GM18502 (cell line): ENCODE measurements around the gene TMEM212.
"Not testable (repeated sequence)": the region's sequence is repeated elsewhere in the genome, so short reads cannot be mapped to it uniquely, and the experiment has no call there.

Source experiments
- ATAC-seq: cut with Tn5 transposase; IDR thresholded peaks from one replicate; pipeline ENCODE4 v1.9.1; 2021; ENCODE audit warnings: mild to moderate bottlenecking; ENCODE audit not compliant: unreplicated experiment, poor library complexity

The TMEM212 gene

DNA sequence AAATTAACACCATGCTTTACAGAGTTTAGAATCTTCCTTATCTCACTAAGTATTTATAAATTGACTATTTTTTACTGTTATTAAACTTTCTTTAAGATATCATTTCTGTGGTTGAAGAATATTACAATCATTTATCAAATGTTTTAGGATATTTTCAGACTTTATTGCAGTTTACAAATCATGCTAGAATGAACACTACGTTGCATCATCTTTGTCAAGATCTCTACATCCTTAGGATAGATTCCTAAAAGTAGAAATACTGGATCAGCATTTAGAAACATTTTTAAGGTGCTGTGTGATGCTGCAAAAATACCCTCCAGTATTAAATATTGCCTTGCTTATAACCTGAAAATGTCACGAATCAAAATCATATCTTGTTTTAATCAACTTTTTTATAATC lies 30.3 kb upstream of the TMEM212 start:
- ATAC-seq = no peak

DNA sequence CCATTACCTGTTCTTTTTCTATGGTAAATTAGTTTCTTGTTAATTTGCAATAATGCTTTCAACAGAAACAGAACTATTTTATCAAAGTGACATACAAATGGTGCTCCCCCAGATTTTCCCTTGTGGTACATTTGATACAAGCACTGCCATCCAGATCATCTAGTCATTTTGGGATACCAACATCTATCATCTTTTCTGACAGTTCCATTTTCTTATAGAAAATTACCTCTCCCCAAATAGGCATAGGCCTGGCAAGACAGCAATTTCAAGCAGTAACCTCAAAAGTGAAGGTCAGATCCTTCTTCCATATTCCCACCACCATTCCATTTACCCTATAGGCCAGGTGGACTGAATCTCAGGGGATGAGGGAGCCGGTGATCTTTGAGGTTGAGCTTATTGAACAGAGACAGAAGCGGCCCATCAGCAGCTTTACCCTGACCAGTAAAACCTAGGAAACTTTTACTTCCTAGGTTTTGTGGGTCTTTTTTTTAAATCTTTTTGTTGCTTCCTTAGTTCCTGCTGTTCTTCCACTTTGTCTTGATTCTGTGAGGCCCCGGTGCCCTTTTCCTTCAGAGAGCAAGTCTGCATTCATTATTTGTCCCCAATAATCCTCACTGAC lies 29.8 kb upstream of the TMEM212 start:
- no peak for ATAC-seq

DNA sequence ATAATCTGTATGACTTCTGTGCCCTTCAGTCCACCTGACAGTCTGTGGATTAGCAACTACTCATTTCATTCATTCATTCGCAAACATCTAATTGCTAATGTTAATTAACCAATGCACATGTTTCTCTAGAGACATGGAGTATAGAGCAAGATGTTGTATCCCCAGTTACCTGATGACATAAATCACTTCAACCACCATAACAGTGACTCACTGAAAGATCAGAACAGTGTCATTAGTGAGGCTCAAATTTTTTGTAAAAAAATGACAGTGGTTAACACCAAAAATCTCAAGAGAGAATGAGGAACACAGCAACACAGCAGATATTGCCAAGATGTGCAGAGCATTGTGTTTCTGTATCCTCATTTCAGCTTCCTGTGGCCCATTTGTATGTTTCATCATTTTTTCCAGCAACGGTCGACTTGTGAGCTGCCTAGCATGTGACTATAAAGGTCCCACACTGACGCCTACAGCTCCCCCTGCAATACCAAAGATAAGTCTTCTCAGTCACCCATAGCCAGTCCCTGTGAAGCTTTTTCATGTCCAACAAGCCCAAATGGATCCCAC lies 29.2 kb upstream of the TMEM212 start:
- ATAC-seq = no peak

DNA sequence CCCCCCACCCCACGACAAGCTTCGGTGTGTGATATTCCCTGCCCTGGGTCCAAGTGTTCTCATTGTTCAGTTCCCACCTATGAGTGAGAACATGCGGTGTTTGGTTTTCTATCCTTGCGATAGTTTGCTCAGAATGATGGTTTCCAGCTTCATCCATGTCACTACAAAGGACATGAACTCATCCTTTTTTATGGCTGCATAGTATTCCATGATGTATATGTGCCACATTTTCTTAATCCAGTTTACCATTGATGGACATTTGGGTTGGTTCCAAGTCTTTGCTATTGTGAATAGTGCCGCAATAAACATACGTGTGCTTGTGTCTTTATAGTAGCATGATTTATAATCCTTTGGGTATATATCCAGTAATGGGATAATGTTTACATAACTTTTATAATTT lies 28.5 kb upstream of the TMEM212 start:
- ATAC-seq = not testable (repeated sequence)

DNA sequence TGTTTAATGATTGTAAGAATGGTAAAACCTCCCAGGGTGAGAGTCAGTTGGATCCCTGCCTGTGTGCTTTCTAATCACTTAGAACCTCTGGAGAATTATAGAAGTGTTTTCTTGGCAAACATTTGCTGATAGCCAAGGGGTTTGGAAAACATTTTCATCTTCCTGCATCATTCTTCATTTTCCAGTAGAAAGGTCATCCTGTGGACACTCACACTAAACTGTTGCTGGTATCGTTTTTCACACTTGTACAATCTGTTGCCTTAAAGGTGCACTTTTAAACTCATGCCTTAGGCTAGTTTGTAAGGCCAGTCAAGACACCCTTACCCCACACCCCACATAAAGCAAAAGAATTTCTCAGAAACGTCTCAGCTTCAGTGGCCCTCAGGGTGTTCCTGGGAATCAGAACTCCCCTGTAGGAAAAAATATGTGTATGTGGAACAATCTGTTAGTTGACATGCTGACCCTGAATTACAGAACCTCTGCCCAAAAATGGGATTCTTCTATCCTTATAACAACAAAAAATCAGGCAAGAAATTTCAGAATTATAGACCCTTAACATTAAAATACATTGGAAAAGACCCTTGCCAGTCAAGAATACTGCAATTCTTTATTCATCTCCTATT lies 27.1 kb upstream of the TMEM212 start:
- ATAC-seq = no peak

DNA sequence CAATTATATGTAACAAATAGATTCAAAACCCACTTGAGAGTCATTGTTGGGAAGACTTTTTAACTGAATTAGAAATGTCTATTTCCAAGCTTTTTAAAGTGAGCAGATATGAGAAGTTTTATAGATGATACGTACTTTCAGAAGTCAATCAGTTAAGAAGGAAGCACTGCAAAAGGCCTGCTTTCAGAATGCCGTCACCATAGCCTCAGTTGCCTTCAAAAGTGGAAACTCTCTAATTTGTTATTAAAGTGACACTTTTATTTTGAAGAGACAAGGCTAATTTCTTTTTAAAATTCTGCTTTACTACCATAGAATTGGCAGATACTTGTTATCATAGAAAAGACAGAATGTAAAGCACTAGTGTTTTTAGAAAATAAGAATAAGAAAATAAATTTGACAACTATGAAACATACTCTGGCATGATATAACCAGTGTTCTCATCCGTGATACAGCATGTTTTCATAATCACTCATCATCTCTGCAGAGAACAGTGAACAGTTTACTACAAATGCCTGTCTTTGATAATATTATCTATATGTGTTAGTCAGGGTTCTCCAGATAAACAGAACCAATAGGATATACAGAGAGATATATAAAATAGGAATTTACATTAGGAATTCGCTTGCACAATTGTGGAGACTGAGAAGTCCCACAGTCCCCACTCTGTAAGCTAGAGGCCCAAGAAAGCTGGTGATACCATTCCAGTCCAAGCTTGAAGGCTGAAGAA lies 25.9 kb upstream of the TMEM212 start:
- no peak for ATAC-seq

DNA sequence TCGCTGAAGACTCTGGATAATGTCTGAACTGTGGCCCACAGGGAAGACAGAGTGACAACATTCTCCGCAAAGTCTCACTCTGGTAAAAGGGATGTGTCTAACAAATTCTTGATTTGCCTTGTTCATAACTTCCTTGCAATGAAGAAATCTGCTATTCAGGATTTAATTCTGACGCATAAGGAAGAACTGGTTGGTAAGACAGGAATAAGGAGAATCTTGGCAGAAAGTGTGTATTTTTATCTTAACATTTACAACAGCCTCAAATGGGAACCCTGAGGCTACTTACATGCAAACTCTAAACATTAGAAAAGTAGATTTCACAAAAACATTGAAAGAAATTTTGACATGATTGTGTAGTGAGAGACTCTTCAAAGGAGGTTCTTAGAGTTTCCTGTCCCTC lies 22.1 kb upstream of the TMEM212 start:
- ATAC-seq = no peak

DNA sequence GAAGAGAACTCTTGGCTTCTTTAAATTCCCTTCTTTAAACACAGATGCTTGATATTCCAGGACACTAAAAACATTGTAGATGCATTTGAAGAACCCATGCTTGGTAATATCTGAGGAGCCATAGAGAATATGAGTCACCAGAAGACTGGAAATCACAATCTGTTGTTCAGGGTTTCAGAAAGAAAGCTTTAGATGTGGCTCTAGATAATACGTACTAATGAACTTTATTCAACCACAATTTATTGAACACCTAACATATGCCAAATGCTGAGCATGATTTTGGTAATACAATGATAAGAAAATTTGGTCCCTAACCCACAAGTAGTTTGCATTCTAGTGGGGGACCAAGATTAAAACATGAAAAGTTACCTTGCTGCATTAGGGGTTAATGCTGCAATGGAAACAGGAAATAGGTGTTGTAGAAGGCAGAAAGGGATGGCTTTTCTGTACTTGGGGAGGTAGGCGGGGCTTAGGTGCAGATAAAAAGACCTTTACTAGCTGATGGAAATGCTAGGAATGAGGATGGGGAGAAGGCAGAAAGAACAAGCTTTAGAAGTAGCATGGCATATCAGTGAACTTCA lies 21.3 kb upstream of the TMEM212 start:
- ATAC-seq = no peak

DNA sequence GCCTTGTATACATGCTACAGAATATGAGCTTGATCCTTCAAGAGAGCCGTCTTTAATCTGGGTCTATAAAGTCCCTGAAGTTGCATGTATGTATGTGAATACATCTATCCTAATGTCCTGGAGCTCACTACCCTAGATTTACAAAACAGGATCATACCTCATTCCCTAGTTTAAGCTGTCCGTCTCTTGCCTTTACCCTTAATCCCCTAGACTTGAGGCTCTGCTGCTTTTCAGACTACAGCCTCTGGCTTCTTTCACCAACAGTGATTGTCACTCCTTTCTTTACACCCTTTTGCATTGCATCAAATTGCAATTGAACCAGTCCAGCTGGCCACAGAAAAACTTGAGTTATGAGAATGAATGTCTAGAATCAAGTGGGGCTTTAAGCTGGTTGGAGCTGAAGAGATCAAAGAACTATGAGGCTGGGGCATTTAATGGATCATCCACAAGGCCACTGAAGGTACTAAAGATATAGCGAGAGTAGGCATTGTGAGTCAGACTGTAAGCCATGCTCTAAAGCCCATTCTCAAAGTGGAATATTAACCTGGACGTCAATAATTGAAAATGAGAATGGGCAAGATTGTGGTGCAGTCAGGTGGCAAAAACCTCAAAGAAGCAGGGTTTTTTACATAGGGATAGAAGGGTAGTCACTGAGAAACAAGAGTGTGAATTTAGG lies 20.6 kb upstream of the TMEM212 start:
- ATAC-seq = no peak

DNA sequence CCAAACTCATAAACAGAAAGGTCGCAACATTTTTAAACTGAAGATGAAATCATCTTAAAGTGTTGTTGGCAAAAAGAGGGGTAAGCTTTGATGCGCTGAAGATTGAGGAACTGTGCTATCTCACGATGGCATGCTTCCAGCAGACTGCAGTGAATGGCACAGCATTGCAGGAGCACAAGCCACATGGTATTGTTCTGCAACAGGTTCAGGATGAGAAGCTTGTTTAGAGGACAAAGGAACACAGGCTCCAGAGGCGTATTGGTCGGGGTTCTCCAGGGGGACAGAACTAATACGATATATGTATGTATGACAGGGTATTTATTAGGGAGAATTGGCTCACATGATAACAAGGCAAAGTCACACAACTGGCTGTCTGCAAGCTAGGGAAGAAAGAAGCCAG lies 19.0 kb upstream of the TMEM212 start:
- no peak for ATAC-seq

DNA sequence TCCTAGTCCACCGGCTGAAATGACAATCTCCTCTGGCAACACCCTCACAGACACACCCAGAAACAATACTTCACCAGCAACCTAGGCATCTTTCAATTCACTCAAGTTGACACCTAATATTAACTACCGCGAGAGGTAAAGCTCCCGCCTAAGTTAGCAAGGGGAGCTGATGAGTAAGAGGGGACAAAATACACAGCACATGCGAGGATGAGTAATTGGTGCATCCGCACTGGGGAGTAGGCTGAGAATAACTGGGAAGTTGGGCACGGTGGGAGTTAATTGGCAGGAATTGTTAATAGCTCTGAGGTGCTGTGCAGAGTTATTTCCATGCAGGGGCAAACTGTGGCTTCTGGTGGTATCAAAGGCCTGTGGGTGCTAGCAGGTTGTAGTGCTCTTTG lies 18.3 kb upstream of the TMEM212 start:
- ATAC-seq = no peak

DNA sequence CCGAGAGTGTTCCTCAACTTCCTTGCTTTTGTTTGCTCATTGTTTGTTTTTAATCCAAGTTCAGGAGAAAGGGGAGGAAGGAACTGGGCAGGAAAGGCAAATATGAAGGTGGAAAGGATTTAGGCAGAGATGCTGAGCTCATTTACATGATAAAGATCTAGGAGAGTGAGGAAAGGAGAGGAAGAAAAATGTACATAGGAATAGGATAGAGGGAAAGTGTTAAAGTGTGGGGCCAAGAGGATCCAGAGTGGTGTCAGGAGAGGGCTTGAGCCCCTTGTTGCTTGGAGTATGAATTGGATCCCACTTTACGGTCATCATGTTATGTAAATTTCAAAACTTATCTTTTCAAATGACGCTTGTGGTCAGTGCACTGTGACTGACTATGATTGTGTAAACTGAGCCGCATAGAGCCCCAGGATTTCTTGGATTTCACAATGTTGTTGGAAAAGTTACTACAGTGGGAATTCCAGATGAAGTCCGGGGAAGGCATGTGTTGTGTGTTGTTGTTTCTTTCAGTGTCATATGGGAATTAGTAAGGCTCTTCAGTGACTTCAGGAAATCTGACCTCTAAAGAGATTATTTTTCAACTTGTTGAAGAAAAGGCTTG lies 17.8 kb upstream of the TMEM212 start:
- ATAC-seq = no peak

DNA sequence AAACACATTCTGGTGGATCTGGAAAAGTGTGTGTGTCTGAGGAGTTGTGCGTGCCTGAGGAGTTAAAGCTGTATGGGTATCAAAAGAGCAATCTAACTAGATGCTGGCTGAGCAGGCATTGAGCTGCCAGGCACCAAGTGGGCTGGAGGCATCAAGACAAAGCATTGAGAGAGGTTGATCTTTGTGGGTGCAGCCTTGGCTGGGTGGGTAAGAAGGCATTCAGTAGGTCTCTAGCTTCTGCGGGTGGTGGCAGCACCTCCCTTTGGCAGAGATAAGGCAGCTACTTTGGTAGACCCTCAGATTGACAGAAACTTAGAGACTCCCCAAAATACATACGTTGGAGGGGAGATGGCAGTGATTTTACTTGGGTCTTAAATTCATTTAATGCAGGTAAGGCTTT lies 15.8 kb upstream of the TMEM212 start:
- ATAC-seq = no peak

DNA sequence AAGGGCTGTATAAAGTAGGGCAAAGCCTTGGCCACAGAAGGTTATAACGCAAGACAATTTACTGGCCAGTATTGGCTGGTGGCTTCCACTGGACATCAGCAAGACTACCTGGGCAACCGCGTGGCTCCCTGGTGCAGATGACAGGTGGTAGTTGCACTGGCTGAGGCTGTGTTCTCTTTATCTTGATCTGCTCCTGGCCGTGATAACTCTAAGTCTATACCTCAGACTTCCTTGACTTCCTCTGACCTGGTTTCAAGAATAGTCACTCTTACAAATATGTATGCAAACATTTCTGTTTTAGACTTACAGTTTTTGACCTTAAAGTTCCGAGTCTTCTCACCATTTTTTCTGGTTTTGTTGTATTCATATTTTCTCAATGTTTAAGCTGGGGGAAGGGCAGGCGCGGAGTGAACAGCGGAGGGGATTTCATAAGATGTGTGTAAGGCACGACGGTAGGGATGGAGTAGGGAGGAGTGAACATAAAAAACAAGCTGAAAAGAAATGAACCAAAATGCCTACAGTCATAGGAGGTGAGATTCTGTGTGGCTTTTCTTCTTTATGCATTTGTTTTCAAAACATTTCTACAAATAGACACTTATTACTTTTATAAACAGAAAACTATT lies 15.2 kb upstream of the TMEM212 start:
- no peak for ATAC-seq

DNA sequence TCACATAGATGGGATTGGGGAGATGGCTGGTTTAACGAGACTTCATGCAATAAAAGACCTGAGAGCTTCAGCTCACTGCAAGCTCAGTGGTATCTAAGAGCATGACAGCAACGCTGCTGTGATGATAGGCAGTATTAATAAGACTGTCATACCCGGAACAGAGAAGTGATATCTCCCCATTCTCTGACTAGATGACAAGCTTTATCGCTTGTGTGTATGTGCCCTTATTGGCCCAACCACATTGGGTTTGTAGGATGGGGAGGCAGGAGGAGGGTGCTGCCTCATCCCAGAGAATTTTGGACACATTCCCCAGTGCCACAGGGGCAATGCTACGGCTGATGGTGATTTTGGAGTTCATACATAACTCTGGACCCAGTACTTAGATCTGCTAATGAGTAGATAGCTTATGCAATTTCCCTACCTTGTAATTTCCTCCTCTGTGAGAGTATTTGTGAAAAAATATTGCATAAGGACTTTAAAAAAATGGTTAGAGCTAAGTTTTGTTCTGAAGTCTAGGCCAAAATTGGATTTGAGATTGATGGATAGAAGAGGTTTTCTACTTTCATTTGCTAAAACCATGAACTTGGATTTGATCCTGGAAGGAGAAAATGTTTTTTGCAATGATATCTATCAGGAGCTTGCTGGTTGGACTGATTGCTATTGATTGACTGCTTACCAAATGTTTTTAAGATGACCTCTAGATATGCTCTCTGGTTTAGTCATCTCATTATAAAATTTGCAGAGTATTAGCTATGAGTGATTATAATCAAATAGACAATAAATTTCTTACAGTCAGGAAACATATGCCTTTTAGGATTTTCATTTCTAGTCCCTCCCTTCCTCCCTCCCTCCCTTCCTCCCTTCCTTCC lies 14.0 kb upstream of the TMEM212 start:
- ATAC-seq = no peak

DNA sequence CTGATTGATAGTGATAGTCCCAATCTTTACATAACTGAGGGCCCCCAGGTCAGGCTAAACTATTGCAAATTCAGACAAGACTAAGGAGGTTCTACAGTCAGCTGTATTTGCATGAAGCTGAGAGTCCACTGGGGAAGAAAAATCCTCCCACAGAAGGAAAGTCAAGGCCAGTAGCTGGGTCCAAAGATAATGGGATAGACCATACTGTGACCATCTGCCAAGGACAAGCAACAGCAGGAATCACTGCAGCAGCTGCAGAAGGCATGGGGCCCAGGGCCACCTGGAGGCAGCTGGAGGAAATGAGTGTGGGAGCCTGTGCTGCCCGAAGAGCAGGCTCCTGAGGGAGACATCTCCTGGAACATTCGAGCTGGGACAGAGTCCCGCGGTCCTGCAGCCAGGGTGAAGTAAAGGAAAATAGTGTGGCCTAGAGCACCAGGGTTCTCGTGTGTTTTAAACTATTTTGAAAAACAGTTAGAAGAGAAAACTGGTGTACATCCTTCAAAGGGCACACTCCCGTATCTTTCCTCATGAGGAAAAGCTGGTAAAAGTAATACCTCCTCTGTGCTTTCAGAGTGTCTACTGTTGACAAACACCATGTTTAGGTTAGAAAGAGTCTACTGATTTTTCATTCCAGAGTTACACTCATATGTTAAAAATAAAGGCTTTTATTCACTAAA lies 13.2 kb upstream of the TMEM212 start:
- ATAC-seq = peak; percentile 69

DNA sequence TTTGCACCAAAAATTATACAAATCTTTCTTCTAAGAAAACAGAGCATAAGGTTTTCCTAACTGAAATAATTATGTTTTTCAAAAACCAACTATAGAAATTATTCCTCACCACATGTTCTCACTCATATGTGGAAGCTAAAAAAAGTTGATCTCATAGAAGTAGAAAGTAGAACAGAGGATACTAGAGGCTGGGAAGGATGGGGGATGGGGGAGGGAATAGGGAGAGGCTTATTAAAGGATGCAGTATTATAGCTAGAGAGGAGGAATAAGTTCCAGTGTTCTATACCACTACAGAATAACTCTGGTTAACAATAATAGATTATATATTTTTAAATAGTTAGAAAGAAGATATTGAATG lies 12.7 kb upstream of the TMEM212 start:
- ATAC-seq = no peak

DNA sequence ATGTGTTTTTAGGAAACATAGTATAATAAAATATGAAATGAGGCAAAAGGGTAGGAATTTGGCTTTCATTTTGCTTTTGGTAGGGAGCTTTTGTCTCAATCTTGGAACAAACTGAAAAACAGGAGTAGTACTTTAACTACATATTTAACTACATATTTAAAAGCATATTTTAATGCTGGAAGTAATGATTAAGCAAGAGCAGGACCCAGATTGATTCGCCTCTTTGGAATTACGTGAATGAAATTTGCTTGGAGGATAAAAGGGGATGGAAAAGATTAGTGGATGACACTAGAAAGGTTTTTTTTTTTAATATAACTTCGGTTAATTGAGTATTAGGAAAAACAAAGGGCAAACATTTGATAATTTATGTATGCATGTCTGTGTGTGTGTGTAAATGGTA lies 11.2 kb upstream of the TMEM212 start:
- no peak for ATAC-seq
